HCT116 (cell line): Measurements from ENCODE around the gene MED28. TPM values are rescaled to one million over a fixed set of nuclear protein-coding genes. Genes with fewer than 3 reads are reported as not detected.

ENCODE experiments used
- ATAC-seq: fragments of 200-7000 bp; cut with Tn5 transposase; 2 replicates; pipeline ENCODE4 v1.9.1; 2020; ENCODE audit warnings: mild to moderate bottlenecking, moderate library complexity
- BruUV-seq: library from RNA; stranded (reverse); fragments of 400-500 nt; replicated peaks from 2 replicates; lab custom pipeline; 2021; lab: Mats Ljungman, UMichigan
- CTCF ChIA-PET: fragments of 300-600 bp; sonication (Branson Sonifier 250); formaldehyde crosslinking; loops from one replicate; lab custom pipeline; 2021; ENCODE audit warnings: antibody characterized with exemption; lab: Charles Lee
- POLR2A ChIA-PET: fragments of 300-600, 350-600 bp; sonication (Branson Sonifier 250); formaldehyde crosslinking; loops from one replicate; lab custom pipeline; 2021; ENCODE audit warnings: antibody characterized with exemption; lab: Charles Lee
- RAD21 ChIA-PET, 2 experiments: fragments of 300-600 bp; sonication (Branson Sonifier 250); formaldehyde crosslinking; loops; one replicate each; lab custom pipeline; 2023; ENCODE audit warnings: low total read pairs in 2 of 2; ENCODE audit not compliant: uncharacterized antibody in 2 of 2, unreplicated experiment in 2 of 2, low non-redundant PET in 1 of 2; lab: Charles Lee
- DNase-seq: peaks from one replicate; pipeline ENCODE4 v3.0.0-alpha.2; 2010; ENCODE audit warnings: low read depth, low spot score
- H2AFZ ChIP-seq: fragments of 200-600 bp; shearing (Covaris generic), sonication (generic); 2 replicates; pipeline ENCODE4 v1.6.1; 2017; ENCODE audit warnings: low read depth, mixed run types, mixed read lengths, antibody characterized with exemption, low read length; ENCODE audit not compliant: poor library complexity, severe bottlenecking
- H3K27ac ChIP-seq: 2 replicates; pipeline ENCODE4 v1.5.1; 2012; ENCODE audit warnings: low read depth, low read length
- H3K27me3 ChIP-seq: fragments of 200-600 bp; sonication (generic); 2 replicates; pipeline ENCODE4 v1.6.1; 2016; ENCODE audit warnings: mixed run types, low read length, mixed read lengths; ENCODE audit not compliant: insufficient read depth
- H3K36me3 ChIP-seq, 2 experiments: fragments of 200-500 bp in 1 of 2; fragments of 200-600 bp in 1 of 2; sonication (Bioruptor generic) in 1 of 2; sonication (generic) in 1 of 2; 2 replicates each; pipeline versions ENCODE4 v1.5.1 to v1.6.1; 2014 to 2016; ENCODE audit warnings: low read length in 2 of 2, inconsistent platforms in 1 of 2, mixed read lengths in 1 of 2, mixed run types in 1 of 2; ENCODE audit not compliant: insufficient read depth in 2 of 2, control insufficient read depth in 1 of 2
- H3K4me1 ChIP-seq, 2 experiments: fragments of 200-600 bp in 1 of 2; sonication (generic) in 1 of 2; 2 replicates each; pipeline versions ENCODE4 v1.5.1 to v1.6.1; 2012 to 2017; ENCODE audit warnings: low read length in 2 of 2, inconsistent platforms in 1 of 2, mild to moderate bottlenecking in 1 of 2, mixed read lengths in 1 of 2, mixed run types in 1 of 2, moderate library complexity in 1 of 2; ENCODE audit not compliant: insufficient read depth in 2 of 2, control insufficient read depth in 1 of 2
- H3K4me2 ChIP-seq: fragments of 200-600 bp; sonication (generic); 2 replicates; pipeline ENCODE4 v1.6.1; 2017; ENCODE audit warnings: mixed run types, low read length, mixed read lengths
- H3K4me3 ChIP-seq, 2 experiments: fragments of 200-600 bp in 1 of 2; sonication (generic) in 1 of 2; replicated peaks in 1 of 2; 2 replicates each; pipeline ENCODE4 v1.5.1; 2011 to 2016; ENCODE audit warnings: low read length in 2 of 2, control low read depth in 1 of 2, low read depth in 1 of 2, mild to moderate bottlenecking in 1 of 2, mixed read lengths in 1 of 2, mixed run types in 1 of 2
- H3K79me2 ChIP-seq: fragments of 200-600 bp; sonication (generic); 2 replicates; pipeline ENCODE4 v1.6.1; 2017; ENCODE audit warnings: mild to moderate bottlenecking, mixed run types, low read length, moderate library complexity, mixed read lengths; ENCODE audit not compliant: insufficient read depth
- H3K9ac ChIP-seq: fragments of 200-600 bp; sonication (generic); 2 replicates; pipeline ENCODE4 v1.6.1; 2016; ENCODE audit warnings: low read length, mixed read lengths
- H3K9me2 ChIP-seq: fragments of 200-600 bp; sonication (generic), shearing (Covaris generic); 2 replicates; pipeline ENCODE4 v1.6.1; 2017; ENCODE audit warnings: mixed run types, mild to moderate bottlenecking, moderate library complexity; ENCODE audit not compliant: insufficient read depth
- H3K9me3 ChIP-seq, 2 experiments: fragments of 200-500 bp in 1 of 2; fragments of 200-600 bp in 1 of 2; sonication (Bioruptor generic) in 1 of 2; sonication (generic) in 1 of 2; 2 replicates each; pipeline ENCODE4 v1.6.1; 2014 to 2017; ENCODE audit warnings: low read length in 2 of 2, mixed read lengths in 2 of 2, inconsistent platforms in 1 of 2, low read depth in 1 of 2, mild to moderate bottlenecking in 1 of 2, mixed run types in 1 of 2, moderate library complexity in 1 of 2; ENCODE audit not compliant: control insufficient read depth in 1 of 2, insufficient read depth in 1 of 2
- H4K20me1 ChIP-seq: fragments of 200-600 bp; sonication (generic), shearing (Covaris generic); 2 replicates; pipeline ENCODE4 v1.6.1; 2017; ENCODE audit warnings: mixed run types, mild to moderate bottlenecking, moderate library complexity; ENCODE audit not compliant: insufficient read depth
- CBX3 ChIP-seq: IDR thresholded peaks from 2 replicates; pipeline ENCODE4 v1.6.1; 2012; ENCODE audit warnings: low read depth
- CEBPB ChIP-seq: IDR thresholded peaks from 2 replicates; pipeline ENCODE4 v1.6.1; 2012; ENCODE audit warnings: low read depth
- CTCF ChIP-seq, 3 experiments: fragments of 200-600 bp in 1 of 3; sonication (generic) in 1 of 3; IDR thresholded peaks in 2 of 3; conservative IDR thresholded peaks in 1 of 3; 2 replicates each; pipeline ENCODE4 v1.5.1; 2012 to 2017; ENCODE audit warnings: low read depth in 2 of 3, low read length in 2 of 3, antibody characterized with exemption in 1 of 3, borderline replicate concordance in 1 of 3, control low read depth in 1 of 3, mild to moderate bottlenecking in 1 of 3, mixed read lengths in 1 of 3, mixed run types in 1 of 3, moderate library complexity in 1 of 3; ENCODE audit not compliant: insufficient read depth in 1 of 3
- ELF1 ChIP-seq: IDR thresholded peaks from 2 replicates; pipeline ENCODE4 v1.6.1; 2012; ENCODE audit warnings: low read depth, borderline replicate concordance
- EZH2 ChIP-seq: fragments of 200-600 bp; sonication (generic); IDR thresholded peaks from 2 replicates; pipeline ENCODE4 v1.6.1; 2017; ENCODE audit warnings: antibody characterized with exemption, mixed run types
- EZH2phosphoT487 ChIP-seq: fragments of 200-600 bp; IDR thresholded peaks from 2 replicates; pipeline ENCODE4 v1.6.1; 2018; ENCODE audit warnings: antibody characterized with exemption, borderline replicate concordance
- JUND ChIP-seq: IDR thresholded peaks from 2 replicates; pipeline ENCODE4 v1.6.1; 2012
- MAX ChIP-seq: IDR thresholded peaks from 2 replicates; pipeline ENCODE4 v1.6.1; 2012
- POLR2A ChIP-seq: IDR thresholded peaks from 2 replicates; pipeline ENCODE4 v1.7.0; 2011; ENCODE audit warnings: borderline replicate concordance; ENCODE audit not compliant: insufficient read depth, insufficient read length; ENCODE audit errors: extremely low read depth
- POLR2AphosphoS5 ChIP-seq: IDR thresholded peaks from 2 replicates; pipeline ENCODE4 v1.6.1; 2011; ENCODE audit warnings: mild to moderate bottlenecking, low read depth, low read length, moderate library complexity
- RAD21 ChIP-seq: IDR thresholded peaks from 2 replicates; pipeline ENCODE4 v1.6.1; 2012; ENCODE audit warnings: low read depth, mild to moderate bottlenecking
- REST ChIP-seq: IDR thresholded peaks from 2 replicates; pipeline ENCODE4 v1.6.1; 2012; ENCODE audit warnings: low read depth
- SIN3A ChIP-seq: IDR thresholded peaks from 2 replicates; pipeline ENCODE4 v1.6.1; 2012; ENCODE audit warnings: low read depth
- SP1 ChIP-seq: IDR thresholded peaks from 2 replicates; pipeline ENCODE4 v1.6.1; 2012; ENCODE audit warnings: low read depth
- SRF ChIP-seq: IDR thresholded peaks from 2 replicates; pipeline ENCODE4 v1.6.1; 2012; ENCODE audit warnings: low read depth
- TCF7L2 ChIP-seq: IDR thresholded peaks from 2 replicates; pipeline ENCODE4 v1.7.0; 2011; ENCODE audit warnings: borderline replicate concordance, inconsistent platforms; ENCODE audit not compliant: insufficient read depth, insufficient read length; ENCODE audit errors: extremely low read depth
- YY1 ChIP-seq: IDR thresholded peaks from 2 replicates; pipeline ENCODE4 v1.6.1; 2011; ENCODE audit warnings: low read length, low read depth, moderate library complexity, mild to moderate bottlenecking; ENCODE audit not compliant: insufficient replicate concordance; ENCODE audit errors: extremely low read depth
- ZBTB33 ChIP-seq: IDR thresholded peaks from 2 replicates; pipeline ENCODE4 v1.6.1; 2011; ENCODE audit warnings: mild to moderate bottlenecking, low read length, moderate library complexity; ENCODE audit not compliant: insufficient replicate concordance; ENCODE audit errors: extremely low read depth
- ZFX ChIP-seq: fragments of 450-650 bp; IDR thresholded peaks from 2 replicates; pipeline ENCODE4 v1.6.1; 2017
- intact Hi-C: fragments of 100-400 bp; cut with micrococcal nuclease; formaldehyde crosslinking; loops from 2 replicates; pipeline ENCODE4 v1.10.0; 2022
- total RNA-seq: library from RNA; stranded (reverse); gene quantifications from one replicate; pipeline ENCODE4 v1.2.1, GENCODE V29; 2021; ENCODE audit not compliant: unreplicated experiment
- TF ChIP-seq, protein P1 (sequence below): IDR thresholded peaks from 2 replicates; pipeline ENCODE4 v1.6.1; 2012

The MED28 gene
- total RNA-seq, 1 experiment from 2014 or later, result 48.8 TPM

DNA sequence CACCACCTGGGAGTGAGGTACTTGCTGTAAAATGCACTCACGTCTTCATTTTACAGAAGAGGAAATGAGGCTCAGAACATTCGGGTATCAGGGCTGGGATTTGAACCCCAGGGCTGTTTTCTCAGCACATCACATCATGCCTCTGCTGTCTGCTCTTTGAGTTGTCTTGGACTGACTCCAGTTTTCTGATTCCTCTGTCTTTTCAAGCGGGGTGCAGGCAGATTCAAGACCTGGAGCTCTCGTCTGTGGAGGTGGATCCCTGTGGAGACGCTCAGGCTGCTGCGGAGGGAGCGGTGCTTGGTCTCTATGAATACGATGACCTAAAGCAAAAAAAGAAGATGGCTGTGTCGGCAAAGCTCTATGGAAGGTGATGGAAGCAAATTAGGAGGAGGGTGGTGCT, 31.2 kb upstream of the MED28 start:
- ATAC-seq, result no peak
- intact Hi-C loops, result no loop called here

More for the DNA sequence above, 31.2 kb upstream of the MED28 start:
- H3K4me1 ChIP-seq, result peaks cover 4 to 5% of the 10 kb centered on the region in 2 experiments; a peak in 2 of 4 replicates
- ChIA-PET POLR2A (no interaction called here), RAD21 (no interaction called here), CTCF (no interaction called here)
- no peak overlapping the region for H2AFZ ChIP-seq
- no TSS peak for BruUV-seq
- no peaks in the 10 kb centered on the region for H3K9me3 ChIP-seq
- H3K27ac ChIP-seq, result no peak overlapping the region
- TF ChIP-seq EZH2phosphoT487, result no peak
- no peak for TF ChIP-seq YY1
- TF ChIP-seq JUND, result no peak
- TF ChIP-seq, protein P1, sequence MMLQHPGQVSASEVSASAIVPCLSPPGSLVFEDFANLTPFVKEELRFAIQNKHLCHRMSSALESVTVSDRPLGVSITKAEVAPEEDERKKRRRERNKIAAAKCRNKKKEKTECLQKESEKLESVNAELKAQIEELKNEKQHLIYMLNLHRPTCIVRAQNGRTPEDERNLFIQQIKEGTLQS, result no peak
- TF ChIP-seq MAX, result no peak
- no peak for TF ChIP-seq ELF1
- no peak for TF ChIP-seq SIN3A
- TF ChIP-seq POLR2A, result no peak
- no peak for TF ChIP-seq ZFX
- no peak for TF ChIP-seq POLR2AphosphoS5
- TF ChIP-seq RAD21, result no peak
- no peak for TF ChIP-seq SRF
- TF ChIP-seq CEBPB, result no peak
- TF ChIP-seq REST, result no peak
- no peak for TF ChIP-seq SP1
- no peak for TF ChIP-seq ZBTB33
- TF ChIP-seq CBX3, result no peak
- TF ChIP-seq TCF7L2, result no peak
- no peak for TF ChIP-seq EZH2
- TF ChIP-seq CTCF (IDR thresholded peaks at IDR 0.05 in 2 of 3, conservative IDR thresholded peaks at IDR 0.05 in 1 of 3; ENCODE audit: borderline replicate concordance in 1 of 3, insufficient read depth in 1 of 3, low read depth in 2 of 3, low read length in 2 of 3), result no peak
- H3K4me3 ChIP-seq, result no peak overlapping the region
- H3K36me3 ChIP-seq, result peaks cover 25 to 57% of the 10 kb centered on the region in 2 experiments; a peak in 3 of 4 replicates
- H4K20me1 ChIP-seq, result no peaks in the 10 kb centered on the region
- no peak for DNase-seq
- no peaks in the 10 kb centered on the region for H3K27me3 ChIP-seq
- no peak overlapping the region for H3K9ac ChIP-seq
- no peak overlapping the region for H3K4me2 ChIP-seq
- H3K79me2 ChIP-seq, result peaks cover 10% of the 10 kb centered on the region; the same call in 1 of the 2 replicates
- no peaks in the 10 kb centered on the region for H3K9me2 ChIP-seq
